Posterior cingulate gyrus (tissue), 11 donors: ENCODE data around the gene ZNF217.
"Not testable (repeated sequence)": the region's sequence is repeated elsewhere in the genome, so short reads cannot be mapped to it uniquely, and the experiment has no call there.

Experiments used
- DNase-seq, 10 donors: peaks; one replicate each; pipeline versions ENCODE4 v3.0.0 to v3.0.0-alpha.2; 2020 to 2021; ENCODE audit warnings: mixed read lengths in 3 of 10
- intact Hi-C: fragments of 100-400 bp; cut with DNase I; formaldehyde crosslinking; loops from one replicate; pipeline ENCODE4 v1.15.1; 2023

The ZNF217 gene

GRCh38 chr20:53622247-53623133, 28.9 kb upstream of the ZNF217 start:
- intact Hi-C loops, result no loop called here
- peak in 1 of 10 donors; percentile 8 for DNase-seq

GRCh38 chr20:53621482-53622246, 28.0 kb upstream of the ZNF217 start:
- peak in 1 of 10 donors; percentile 37 for DNase-seq
- intact Hi-C loops, result no loop called here

- DNase-seq, intact Hi-C loops: not testable (repeated sequence)
Measured at GRCh38 chr20:53618490-53619000, 24.9 kb upstream of the ZNF217 start.

- intact Hi-C loops, result no loop called here
- no peak for DNase-seq
Measured at GRCh38 chr20:53617791-53618489, 24.3 kb upstream of the ZNF217 start.

- intact Hi-C loops, DNase-seq: not testable (repeated sequence)
Measured at GRCh38 chr20:53616489-53616888, 22.9 kb upstream of the ZNF217 start.

GRCh38 chr20:53613748-53614147, 20.1 kb upstream of the ZNF217 start:
- DNase-seq, result no peak
- intact Hi-C loops, result no loop called here

GRCh38 chr20:53612289-53612688, 18.6 kb upstream of the ZNF217 start:
- intact Hi-C loops, DNase-seq: not testable (repeated sequence)

- intact Hi-C loops, result no loop called here
- no peak for DNase-seq
Measured at GRCh38 chr20:53611449-53611894, 17.8 kb upstream of the ZNF217 start.

GRCh38 chr20:53609491-53610445, 16.1 kb upstream of the ZNF217 start:
- intact Hi-C loops, result no loop called here

GRCh38 chr20:53608456-53609452, 15.1 kb upstream of the ZNF217 start:
- no peak for DNase-seq
- intact Hi-C loops, result no loop called here

More at GRCh38 chr20:53609491-53610445, 16.1 kb upstream of the ZNF217 start:
- DNase-seq, result no peak

GRCh38 chr20:53608071-53608455, 14.4 kb upstream of the ZNF217 start:
- no peak for DNase-seq

GRCh38 chr20:53606364-53606985, 12.8 kb upstream of the ZNF217 start:
- intact Hi-C loops, result no loop called here
- no peak for DNase-seq

More at GRCh38 chr20:53608071-53608455, 14.4 kb upstream of the ZNF217 start:
- intact Hi-C loops, result no loop called here

GRCh38 chr20:53605401-53605800, 11.8 kb upstream of the ZNF217 start:
- intact Hi-C loops, result not testable (repeated sequence)

GRCh38 chr20:53604846-53605245, 11.2 kb upstream of the ZNF217 start:
- intact Hi-C loops, DNase-seq: not testable (repeated sequence)

More at GRCh38 chr20:53605401-53605800, 11.8 kb upstream of the ZNF217 start:
- not testable (repeated sequence) for DNase-seq

- intact Hi-C loops, result no loop called here
- DNase-seq, result no peak
Measured at GRCh38 chr20:53602661-53603060, 9.0 kb upstream of the ZNF217 start.

GRCh38 chr20:53599910-53600632, 6.4 kb upstream of the ZNF217 start:
- DNase-seq, result no peak
- intact Hi-C loops, result no loop called here

- intact Hi-C loops, result no loop called here
- DNase-seq, result no peak
Measured at GRCh38 chr20:53599378-53599777, 5.7 kb upstream of the ZNF217 start.
